K562 (cell line): ENCODE measurements around the gene MYOZ2. TPM values are rescaled to one million over a fixed set of nuclear protein-coding genes. Genes with fewer than 3 reads are reported as not detected.

Source experiments
- ATAC-seq: fragments of 200-7000 bp; cut with Tn5 transposase; 3 replicates; pipeline ENCODE4 v1.9.1; 2020; ENCODE audit warnings: moderate library complexity
- BruUV-seq: library from RNA; stranded (reverse); fragments of 400-500 nt; replicated peaks from 2 replicates; lab custom pipeline; 2021; lab: Mats Ljungman, UMichigan
- CTCF ChIA-PET: fragments of 300-600 bp; formaldehyde crosslinking; extraction: SDS; loops from one replicate; lab custom pipeline; 2021; ENCODE audit warnings: low intra/inter-chr PET ratio; lab: Yijun Ruan, JAX
- POLR2A ChIA-PET: fragments of 300-600, 350-650 bp; sonication (Branson Sonifier 250); formaldehyde crosslinking; extraction: SDS; loops from one replicate; lab custom pipeline; 2021; ENCODE audit warnings: antibody characterized with exemption, inconsistent platforms; lab: Yijun Ruan, JAX
- DNase-seq, 4 experiments: peaks; one replicate each; pipeline versions ENCODE4 v3.0.0 to v3.0.0-alpha.2; 2011 to 2018; ENCODE audit warnings: low spot score in 3 of 4, mixed read lengths in 3 of 4; ENCODE audit errors: extremely low read depth in 1 of 4
- FAIRE-seq: peaks from 2 replicates; lab custom pipeline; 2011; peaks lifted over from hg19 to GRCh38; lab: Jason Lieb, UNC
- H2AFZ ChIP-seq: 2 replicates; pipeline ENCODE4 v1.6.0; 2011; ENCODE audit warnings: low read depth, low read length, control low read depth, inconsistent platforms
- H3K27ac ChIP-seq: fragments of 200-600 bp; 3 replicates; pipeline ENCODE4 v1.8.0; 2011; ENCODE audit warnings: low read depth, mild to moderate bottlenecking, control low read depth, inconsistent platforms, low read length, moderate library complexity, mixed read lengths; ENCODE audit errors: extremely low read depth
- H3K27me3 ChIP-seq, 2 experiments: fragments of 300-600 bp in 1 of 2; 2 replicates in 1 of 2; 3 replicates in 1 of 2; pipeline versions ENCODE4 v1.6.0 to v1.8.0; 2011; ENCODE audit warnings: inconsistent platforms in 2 of 2, low read length in 2 of 2, mild to moderate bottlenecking in 1 of 2, mixed read lengths in 1 of 2, moderate library complexity in 1 of 2; ENCODE audit not compliant: control insufficient read depth in 2 of 2, insufficient read depth in 2 of 2
- H3K36me3 ChIP-seq: fragments of 300-600 bp; 3 replicates; pipeline ENCODE4 v1.8.0; 2011; ENCODE audit warnings: mild to moderate bottlenecking, low read length, inconsistent platforms; ENCODE audit not compliant: control insufficient read depth, insufficient read depth
- H3K4me1 ChIP-seq, 2 experiments: fragments of 200-600 bp in 1 of 2; replicated peaks in 1 of 2; 2 replicates in 1 of 2; 3 replicates in 1 of 2; pipeline versions ENCODE4 v1.5.1 to v1.8.0; 2011; ENCODE audit warnings: inconsistent platforms in 2 of 2, low read length in 2 of 2, mild to moderate bottlenecking in 1 of 2, mixed read lengths in 1 of 2, moderate library complexity in 1 of 2; ENCODE audit not compliant: control insufficient read depth in 2 of 2, insufficient read depth in 2 of 2
- H3K4me2 ChIP-seq: 2 replicates; pipeline ENCODE4 v1.6.1; 2011; ENCODE audit warnings: low read length, control low read depth, inconsistent platforms, mixed read lengths; ENCODE audit not compliant: insufficient read depth
- H3K4me3 ChIP-seq: fragments of 200-600 bp; sonication (generic), shearing (Covaris generic); 2 replicates; pipeline ENCODE4 v1.5.1; 2016; ENCODE audit warnings: control low read depth, inconsistent platforms
- H3K79me2 ChIP-seq: fragments of 200-600 bp; 3 replicates; pipeline ENCODE4 v1.8.0; 2011; ENCODE audit warnings: low read length, inconsistent platforms; ENCODE audit not compliant: control insufficient read depth, insufficient read depth
- H3K9ac ChIP-seq, 2 experiments: 2 replicates each; pipeline versions ENCODE4 v1.6.0 to v1.6.1; 2011; ENCODE audit warnings: low read depth in 2 of 2, low read length in 2 of 2, control low read depth in 1 of 2, inconsistent platforms in 1 of 2, mild to moderate bottlenecking in 1 of 2, mixed read lengths in 1 of 2; ENCODE audit not compliant: insufficient read depth in 1 of 2
- H3K9me1 ChIP-seq: one replicate; pipeline ENCODE4 v1.6.0; 2011; ENCODE audit warnings: inconsistent platforms, mild to moderate bottlenecking, low read length, moderate library complexity; ENCODE audit not compliant: control insufficient read depth, insufficient read depth
- H3K9me3 ChIP-seq: replicated peaks from 2 replicates; pipeline ENCODE4 v1.5.1; 2011; ENCODE audit warnings: low read depth, low read length, inconsistent platforms; ENCODE audit not compliant: control insufficient read depth, insufficient read depth
- H4K20me1 ChIP-seq: replicated peaks from 2 replicates; pipeline ENCODE4 v1.6.1; 2011; ENCODE audit warnings: low read length, inconsistent platforms, mixed read lengths; ENCODE audit not compliant: control insufficient read depth, insufficient read depth
- C11orf30 ChIP-seq: fragments of 450-650 bp; IDR thresholded peaks from 2 replicates; pipeline ENCODE4 v1.6.1; 2016; ENCODE audit warnings: low read depth, mild to moderate bottlenecking
- E2F1 ChIP-seq: sonication (generic); formaldehyde crosslinking; IDR thresholded peaks from 2 replicates; pipeline ENCODE4 v1.8.1; 2023; ENCODE audit warnings: mild to moderate bottlenecking, missing genetic modification reagents, moderate library complexity
- ELF2 ChIP-seq: fragments of 250-450 bp; sonication (Bioruptor Pico); IDR thresholded peaks from 2 replicates; pipeline ENCODE4 v1.5.0; 2021; ENCODE audit warnings: mild to moderate bottlenecking
- MYBL2 ChIP-seq, 2 experiments: fragments of 450-650 bp in 1 of 2; sonication (generic) in 1 of 2; formaldehyde crosslinking in 1 of 2; IDR thresholded peaks; 2 replicates each; pipeline versions ENCODE4 v1.6.1 to v1.8.1; 2017 to 2022; ENCODE audit warnings: borderline replicate concordance in 1 of 2, inconsistent platforms in 1 of 2, low read depth in 1 of 2, mild to moderate bottlenecking in 1 of 2, missing genetic modification reagents in 1 of 2, moderate library complexity in 1 of 2
- NFE2 ChIP-seq: IDR thresholded peaks from 2 replicates; pipeline ENCODE4 v1.6.1; 2014; ENCODE audit warnings: antibody characterized with exemption, low read depth
- PRPF4 ChIP-seq: fragments of 200-400 bp; formaldehyde crosslinking; IDR thresholded peaks from one replicate; pipeline ENCODE4 v1.6.1; 2017; ENCODE audit warnings: low read length, low read depth, mild to moderate bottlenecking; ENCODE audit not compliant: insufficient read depth, poor library complexity, severe bottlenecking
- SP1 ChIP-seq: sonication (generic); formaldehyde crosslinking; IDR thresholded peaks from 2 replicates; pipeline ENCODE4 v1.8.1; 2022; ENCODE audit warnings: mild to moderate bottlenecking, missing genetic modification reagents
- SUPT5H ChIP-seq: fragments of 450-650 bp; IDR thresholded peaks from 2 replicates; pipeline ENCODE4 v1.6.1; 2016
- WGBS: fragments of 100-300 bp; shearing (Covaris generic); methylation state at CpG from one replicate; pipeline ENCODE4 v1.1.6; 2016; ENCODE audit warnings: low coverage, mixed read lengths; ENCODE audit not compliant: insufficient coverage; ENCODE audit errors: missing lambda C conversion rate; 5-methylcytosine and 5-hydroxymethylcytosine counted together
- in situ Hi-C: fragments of 300-500 bp; cut with MboI; formaldehyde crosslinking; loops from 4 replicates; pipeline ENCODE4 v1.15.0; 2018; ENCODE audit warnings: inconsistent platforms, mixed read lengths
- intact Hi-C: fragments of 100-400 bp; cut with micrococcal nuclease; formaldehyde crosslinking; loops from 2 replicates; pipeline ENCODE4 v1.14.2; 2022
- polyA plus RNA-seq, 8 experiments: library from polyadenylated mRNA; depleted of rRNA in 4 of 8; stranded (reverse) in 5 of 8; unstranded in 3 of 8; fragments of >200 nt; fragmentation: Nextera tagmentation in 2 of 8; fragmentation: Illumina TruSeq in 1 of 8; extraction: Ambion mirVana in 2 of 8; extraction: Trizol in 1 of 8; gene quantifications; 2 replicates each; pipeline versions ENCODE4 v1.2.1 to v1.2.3, GENCODE V29; 2011 to 2014; ENCODE audit warnings: inconsistent platforms in 1 of 8, missing spikeins in 1 of 8
- total RNA-seq, 7 experiments: library from RNA; depleted of rRNA in 6 of 7; stranded (reverse); fragments of >200 nt in 6 of 7; fragmentation: Illumina TruSeq in 2 of 7; extraction: Trizol in 2 of 7; gene quantifications; 2 replicates each; pipeline versions ENCODE4 v1.2.1 to v1.2.3, GENCODE V29; 2011 to 2021; ENCODE audit warnings: low replicate concordance in 1 of 7
- TF ChIP-seq, protein P1 (sequence below), 3 experiments: fragments of 200-800 bp in 1 of 3; fragments of 250-450 bp in 1 of 3; fragments of 450-650 bp in 1 of 3; sonication (Bioruptor Pico) in 1 of 3; sonication (Bioruptor generic) in 1 of 3; formaldehyde crosslinking in 1 of 3; IDR thresholded peaks; 2 replicates each; pipeline versions ENCODE4 v1.6.1 to v1.8.0; 2016 to 2022; ENCODE audit warnings: mild to moderate bottlenecking in 2 of 3, missing genetic modification characterization in 2 of 3, missing compliant biosample characterization in 1 of 3, moderate library complexity in 1 of 3

MYOZ2 gene
- total and polyA plus RNA-seq, 9 of the 15 experiments (the other 6 are each of a cell fraction or from before 2014, with no cell fraction given) = not detected

DNA sequence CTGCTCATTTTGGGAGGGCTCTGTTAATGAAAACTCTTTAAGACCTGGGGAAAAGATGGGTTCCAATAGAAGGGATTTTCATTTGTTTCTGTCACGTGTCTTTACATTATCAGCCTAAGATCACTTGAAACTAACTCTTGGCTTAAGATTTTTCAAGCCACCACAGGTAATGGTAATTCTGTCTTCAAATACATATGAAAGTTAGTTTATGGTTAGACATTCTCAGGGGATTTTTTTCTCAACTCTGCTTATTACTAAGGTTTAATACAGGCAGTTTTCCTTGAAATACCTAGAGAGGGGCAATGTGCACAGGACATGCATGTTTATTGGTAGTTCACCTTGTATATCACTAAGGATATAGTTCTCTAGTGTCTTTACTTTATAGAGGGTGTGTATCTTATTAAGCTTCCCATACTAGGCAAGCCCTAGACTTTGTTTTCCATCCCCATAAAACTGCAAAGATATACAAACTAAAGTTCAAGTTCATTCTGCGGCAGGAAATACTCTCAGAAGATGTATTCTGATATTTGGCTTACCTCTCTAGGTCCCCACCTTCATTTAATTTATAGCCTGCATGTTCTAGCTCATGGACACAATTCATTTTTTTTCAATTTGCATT, 38.2 kb upstream of the MYOZ2 start (continued):
- TF ChIP-seq, protein P1, sequence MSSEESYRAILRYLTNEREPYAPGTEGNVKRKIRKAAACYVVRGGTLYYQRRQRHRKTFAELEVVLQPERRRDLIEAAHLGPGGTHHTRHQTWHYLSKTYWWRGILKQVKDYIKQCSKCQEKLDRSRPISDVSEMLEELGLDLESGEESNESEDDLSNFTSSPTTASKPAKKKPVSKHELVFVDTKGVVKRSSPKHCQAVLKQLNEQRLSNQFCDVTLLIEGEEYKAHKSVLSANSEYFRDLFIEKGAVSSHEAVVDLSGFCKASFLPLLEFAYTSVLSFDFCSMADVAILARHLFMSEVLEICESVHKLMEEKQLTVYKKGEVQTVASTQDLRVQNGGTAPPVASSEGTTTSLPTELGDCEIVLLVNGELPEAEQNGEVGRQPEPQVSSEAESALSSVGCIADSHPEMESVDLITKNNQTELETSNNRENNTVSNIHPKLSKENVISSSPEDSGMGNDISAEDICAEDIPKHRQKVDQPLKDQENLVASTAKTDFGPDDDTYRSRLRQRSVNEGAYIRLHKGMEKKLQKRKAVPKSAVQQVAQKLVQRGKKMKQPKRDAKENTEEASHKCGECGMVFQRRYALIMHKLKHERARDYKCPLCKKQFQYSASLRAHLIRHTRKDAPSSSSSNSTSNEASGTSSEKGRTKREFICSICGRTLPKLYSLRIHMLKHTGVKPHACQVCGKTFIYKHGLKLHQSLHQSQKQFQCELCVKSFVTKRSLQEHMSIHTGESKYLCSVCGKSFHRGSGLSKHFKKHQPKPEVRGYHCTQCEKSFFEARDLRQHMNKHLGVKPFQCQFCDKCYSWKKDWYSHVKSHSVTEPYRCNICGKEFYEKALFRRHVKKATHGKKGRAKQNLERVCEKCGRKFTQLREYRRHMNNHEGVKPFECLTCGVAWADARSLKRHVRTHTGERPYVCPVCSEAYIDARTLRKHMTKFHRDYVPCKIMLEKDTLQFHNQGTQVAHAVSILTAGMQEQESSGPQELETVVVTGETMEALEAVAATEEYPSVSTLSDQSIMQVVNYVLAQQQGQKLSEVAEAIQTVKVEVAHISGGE (CRISPR knock-in tag; IDR thresholded peaks at IDR 0.05) = no peak
- TF ChIP-seq E2F1 (CRISPR knock-in tag) (no peak), ELF2 (CRISPR knock-in tag) (no peak)
- TF ChIP-seq, all 486 proteins: peak for 0

GRCh38 chr4:119098306-119098705, 37.3 kb upstream of the MYOZ2 start:
- Histone ChIP-seq H3K79me2 (no peaks in the 10 kb centered on the region), H3K4me3 (no peak overlapping the region), H3K36me3 (no peaks in the 10 kb centered on the region), H3K9ac (no peak overlapping the region), H3K27ac (no peak overlapping the region), H3K4me2 (no peak overlapping the region), H2AFZ (no peak overlapping the region), H3K9me3 (no peaks in the 10 kb centered on the region), H4K20me1 (no peaks in the 10 kb centered on the region), H3K9me1 (no peaks in the 10 kb centered on the region), H3K27me3 (0 out of 5 replicates have a peak, but pooled peaks cover 0 to 2% of the 10 kb centered on the region in 2 experiments), H3K4me1 (no peaks in the 10 kb centered on the region)
- DNase-seq (no peak), ATAC-seq (no peak), FAIRE-seq (no peak)
- BruUV-seq = no TSS peak
- whole genome bisulfite sequencing = 0% methylated on average over 1 of the region's 1 CpG
- TF ChIP-seq SUPT5H = no peak
- no peak for TF ChIP-seq SP1 (CRISPR knock-in tag)
- no peak for TF ChIP-seq MYBL2 (IDR thresholded peaks at IDR 0.05; ENCODE audit: low read depth)
- no peak for TF ChIP-seq MYBL2 (CRISPR knock-in tag; IDR thresholded peaks at IDR 0.05; ENCODE audit: borderline replicate concordance)
- TF ChIP-seq C11orf30 = no peak
- no peak for TF ChIP-seq NFE2
- TF ChIP-seq PRPF4 = no peak
- ChIA-PET POLR2A (no interaction called here), CTCF (no interaction called here)
- in situ Hi-C loops (no loop called here), intact Hi-C loops (no loop called here)
